Measurements from ENCODE around the gene DHRS3. TPM values are rescaled to one million over a fixed set of nuclear protein-coding genes. Genes with fewer than 3 reads are reported as not detected.

The DHRS3 gene
- 18.2 and 27.4 TPM in 2 replicates for total RNA-seq

GRCh38 chr1:12617901-12618660 lies at the start of gene DHRS3:
Gene DHRS3 (minus strand): TSS chr1:12618210. CDS start chr1:12617348, 862 bp downstream.

GRCh38 chr1:12643785-12644184 lies 25.8 kb upstream of the DHRS3 start, which contains the start of gene AADACL4:
Gene AADACL4 (plus strand): TSS chr1:12644085. CDS start chr1:12644547, 462 bp downstream.

Other genes with a start within 250 kb of the DHRS3 start
- gene AADACL4, start 25.9 kb upstream of the DHRS3 start, total RNA-seq, result not detected in 2 replicates
- not detected in 2 replicates for gene AADACL3, start 97.9 kb upstream of the DHRS3 start, total RNA-seq
- not detected in 2 replicates for gene CFAP107, start 128.0 kb upstream of the DHRS3 start, total RNA-seq
- gene PRAMEF12, start 155.5 kb upstream of the DHRS3 start, total RNA-seq, result not detected in 2 replicates
- not detected in 2 replicates for gene PRAMEF1, start 173.2 kb upstream of the DHRS3 start, total RNA-seq
- gene PRAMEF11, start 213.2 kb upstream of the DHRS3 start, total RNA-seq, result not detected in 2 replicates
- not detected in 2 replicates for gene HNRNPCL1, start 230.5 kb upstream of the DHRS3 start, total RNA-seq
- gene PRAMEF2, start 238.9 kb upstream of the DHRS3 start, total RNA-seq, result not detected in 2 replicates

Measured in airway epithelial cell (primary cell).